ENCODE measurements around the gene FAM118A. TPM values are rescaled to one million over a fixed set of nuclear protein-coding genes. Genes with fewer than 3 reads are reported as not detected.
"Not testable (repeated sequence)": the region's sequence is repeated elsewhere in the genome, so short reads cannot be mapped to it uniquely, and the experiment has no call there.

FAM118A gene
- total RNA-seq, 2 experiments from 2014 or later = 50.6 to 50.7 TPM

DNA sequence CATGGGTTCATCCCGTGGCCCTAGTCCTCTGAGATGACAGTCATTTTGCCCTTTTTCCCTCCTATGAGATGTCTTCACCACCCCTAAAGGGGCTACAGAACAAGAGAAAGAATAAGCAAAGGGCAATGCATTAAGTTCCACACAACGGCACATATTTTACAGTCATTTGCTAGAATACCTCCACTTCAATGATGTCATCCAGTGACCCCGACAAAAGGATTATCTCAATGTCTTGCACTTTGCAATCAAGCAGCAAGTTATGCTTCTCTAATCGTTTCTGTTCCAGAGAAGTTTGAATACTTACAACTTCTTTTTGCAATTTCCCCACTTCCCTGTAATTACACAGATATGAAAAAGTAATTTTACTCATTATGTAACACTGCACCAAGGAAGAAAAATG, 49.9 kb downstream of the FAM118A start:
- ATAC-seq (no peak), DNase-seq (no peak)
- Mint-ChIP-seq H3K9me3 (ENCODE audit: insufficient read depth) (no peaks in the 10 kb centered on the region), H3K36me3 (ENCODE audit: low read depth) (no peaks in the 10 kb centered on the region), H3K4me1 (ENCODE audit: low read depth) (no peaks in the 10 kb centered on the region), H3K4me3 (no peak overlapping the region), H3K27ac (no peak overlapping the region), H3K27me3 (ENCODE audit: low read depth) (peaks cover 12% of the 10 kb centered on the region)
- CTCF ChIA-PET = no interaction called here
- POLR2A ChIA-PET = no interaction called here

DNA sequence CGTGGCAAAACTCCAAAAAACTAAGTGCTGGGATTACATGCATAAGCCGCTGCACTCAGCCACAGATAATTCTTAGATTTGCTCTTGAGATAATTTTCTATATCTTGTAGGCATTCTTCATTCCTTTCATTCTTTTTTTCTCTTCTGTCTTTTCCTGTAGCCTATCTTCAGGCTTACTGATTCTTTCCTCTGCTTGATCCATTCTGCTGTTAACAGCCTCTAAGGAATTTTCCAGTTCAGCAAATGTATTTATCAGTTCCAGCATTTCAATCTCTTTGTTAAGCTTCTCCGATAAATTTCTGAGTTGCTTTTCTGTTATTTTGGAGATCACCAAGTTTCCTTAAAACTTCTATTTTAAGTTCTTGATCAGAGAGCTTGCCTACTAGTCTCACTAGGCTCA, 57.0 kb downstream of the FAM118A start:
- POLR2A ChIA-PET = no interaction called here
- Mint-ChIP-seq H3K27ac (no peak overlapping the region), H3K27me3 (ENCODE audit: low read depth) (peaks cover 13% of the 10 kb centered on the region), H3K9me3 (ENCODE audit: insufficient read depth) (peaks cover 6% of the 10 kb centered on the region), H3K4me1 (ENCODE audit: low read depth) (no peaks in the 10 kb centered on the region), H3K4me3 (no peak overlapping the region), H3K36me3 (ENCODE audit: low read depth) (peaks cover 9% of the 10 kb centered on the region)
- DNase-seq (no peak), ATAC-seq (no peak)
- CTCF ChIA-PET = no interaction called here

DNA sequence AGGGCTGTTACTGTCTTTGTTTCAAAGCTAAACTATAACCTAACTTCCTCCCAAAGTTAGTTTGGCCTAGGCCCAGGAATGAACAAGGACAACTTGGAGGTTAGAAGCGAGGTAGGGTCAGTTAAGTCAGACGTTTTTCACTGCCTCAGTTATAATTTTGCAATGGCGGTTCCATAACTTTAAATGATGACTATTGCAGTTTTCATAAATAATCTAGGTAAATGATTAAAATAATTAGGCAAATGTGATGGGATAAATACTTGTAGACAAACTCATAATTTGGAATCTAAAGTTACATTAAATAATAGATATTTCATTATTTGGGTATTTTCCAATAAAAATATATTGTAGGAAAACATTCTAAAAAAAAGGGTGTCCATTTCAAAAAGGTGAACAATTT, 63.9 kb downstream of the FAM118A start:
- ATAC-seq; DNase-seq; POLR2A ChIA-PET; H3K9me3 Mint-ChIP-seq (ENCODE audit: insufficient read depth); H3K27me3 Mint-ChIP-seq (ENCODE audit: low read depth); H3K36me3 Mint-ChIP-seq (ENCODE audit: low read depth); H3K4me1 Mint-ChIP-seq (ENCODE audit: low read depth); H3K27ac Mint-ChIP-seq; H3K4me3 Mint-ChIP-seq: not testable (repeated sequence)
- CTCF ChIA-PET = interaction anchor here (0.9 kb wide), 1 partner anchor 56 kb away, joined by 4 read pairs; no protein-coding TSS in a partner anchor

DNA sequence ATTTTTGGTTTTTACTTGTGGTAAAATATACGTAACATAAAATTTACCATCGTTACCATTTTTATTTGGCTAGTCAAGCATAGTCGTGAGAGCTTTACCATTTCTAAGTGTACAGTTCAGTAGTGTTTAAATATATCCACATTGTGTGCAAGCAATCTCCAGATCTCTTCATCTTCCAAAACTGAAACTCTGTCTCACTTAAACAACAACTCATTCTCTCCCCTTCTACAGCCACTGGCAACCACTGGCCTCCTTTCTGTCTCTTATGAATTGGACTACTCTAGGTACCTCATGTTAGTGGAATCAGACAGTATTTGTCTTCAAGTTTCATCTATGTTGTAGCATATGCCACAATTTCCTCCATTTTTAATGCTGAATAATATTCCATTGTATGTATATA, 66.3 kb downstream of the FAM118A start:
- Mint-ChIP-seq H3K4me3 (no peak overlapping the region), H3K27me3 (ENCODE audit: low read depth) (peaks cover 3% of the 10 kb centered on the region), H3K4me1 (ENCODE audit: low read depth) (peaks cover 7% of the 10 kb centered on the region), H3K36me3 (ENCODE audit: low read depth) (no peaks in the 10 kb centered on the region), H3K9me3 (ENCODE audit: insufficient read depth) (no peaks in the 10 kb centered on the region), H3K27ac (no peak overlapping the region)
- DNase-seq (no peak), ATAC-seq (no peak)
- ChIA-PET CTCF (no interaction called here), POLR2A (no interaction called here)

DNA sequence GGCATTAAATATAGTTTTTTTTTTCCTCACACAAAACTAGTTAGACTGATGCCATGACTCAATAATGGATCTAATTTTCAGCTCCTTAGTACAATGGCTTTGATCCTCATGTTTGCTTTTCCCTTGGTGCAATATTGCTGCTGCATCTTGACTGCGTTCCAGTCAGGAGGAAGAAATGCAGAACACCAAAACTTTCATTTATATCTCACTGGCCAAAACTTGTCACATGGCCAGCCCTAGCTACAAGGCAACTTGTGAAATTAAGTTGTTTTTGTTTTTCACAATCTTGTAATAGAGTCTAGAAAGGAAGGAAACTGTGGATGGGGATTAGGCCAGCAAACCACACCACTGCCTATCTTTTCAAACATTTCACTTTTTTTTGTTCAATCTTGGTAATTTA, 67.0 kb downstream of the FAM118A start:
- no peaks in the 10 kb centered on the region for H3K9me3 Mint-ChIP-seq (ENCODE audit: insufficient read depth)

GRCh38 chr22:45381348-45381747, 71.6 kb downstream of the FAM118A start:
- ATAC-seq (no peak), DNase-seq (no peak)
- Mint-ChIP-seq H3K27me3 (ENCODE audit: low read depth) (no peaks in the 10 kb centered on the region), H3K4me1 (ENCODE audit: low read depth) (peaks cover 7% of the 10 kb centered on the region), H3K36me3 (ENCODE audit: low read depth) (no peaks in the 10 kb centered on the region), H3K9me3 (ENCODE audit: insufficient read depth) (no peaks in the 10 kb centered on the region), H3K4me3 (no peak overlapping the region), H3K27ac (no peak overlapping the region)
- ChIA-PET CTCF (interaction anchor here (1.3 kb wide), 1 partner anchor 12 kb away, joined by 5 read pairs; no protein-coding TSS in a partner anchor), POLR2A (no interaction called here)

More for the DNA sequence above, 67.0 kb downstream of the FAM118A start:
- POLR2A ChIA-PET = no interaction called here
- ATAC-seq (no peak), DNase-seq (no peak)
- Mint-ChIP-seq H3K4me1 (ENCODE audit: low read depth) (peaks cover 7% of the 10 kb centered on the region), H3K27me3 (ENCODE audit: low read depth) (peaks cover 3% of the 10 kb centered on the region), H3K4me3 (no peak overlapping the region), H3K36me3 (ENCODE audit: low read depth) (no peaks in the 10 kb centered on the region), H3K27ac (no peak overlapping the region)
- CTCF ChIA-PET = no interaction called here

DNA sequence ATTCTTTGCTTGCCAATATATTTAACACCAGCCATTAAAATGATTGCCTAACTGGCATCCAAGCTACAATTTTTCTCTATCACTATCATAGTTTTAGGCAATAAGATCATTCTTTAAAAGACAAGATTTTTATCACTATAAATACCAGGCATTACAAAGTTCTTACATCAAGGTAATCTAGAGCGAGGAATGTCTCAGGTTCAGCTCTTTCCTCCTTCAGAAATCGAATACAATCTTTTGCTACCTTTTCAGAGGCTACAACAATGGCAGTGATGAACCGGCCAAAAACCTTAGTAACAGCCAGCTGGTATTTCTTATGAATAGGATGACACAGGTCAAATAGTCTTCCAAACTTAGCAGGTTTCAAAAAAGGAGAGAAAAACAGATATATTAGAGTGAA, 79.8 kb downstream of the FAM118A start:
- Mint-ChIP-seq H3K4me3 (no peak overlapping the region), H3K9me3 (ENCODE audit: insufficient read depth) (no peaks in the 10 kb centered on the region), H3K27ac (no peak overlapping the region), H3K4me1 (ENCODE audit: low read depth) (no peaks in the 10 kb centered on the region), H3K36me3 (ENCODE audit: low read depth) (no peaks in the 10 kb centered on the region), H3K27me3 (ENCODE audit: low read depth) (peaks cover 8% of the 10 kb centered on the region)
- POLR2A ChIA-PET = interaction anchor here (1.0 kb wide), 1 partner anchor 24 kb away, joined by 3 read pairs; the partner anchor contains the start of genes RIBC2 and SMC1B
- DNase-seq (no peak), ATAC-seq (no peak)
- CTCF ChIA-PET = interaction anchor here (1.7 kb wide), 1 partner anchor 10 kb away, joined by 6 read pairs; no protein-coding TSS in a partner anchor

Other genes with a start within 250 kb of the FAM118A start
- gene NUP50, start 146.0 kb upstream of the FAM118A start, total RNA-seq = 100 to 1,000 TPM; 161 to 167 TPM
- 10 to 100 TPM; 48.5 to 52.4 TPM for gene KIAA0930, start 69.0 kb upstream of the FAM118A start, total RNA-seq
- gene UPK3A, start 25.0 kb upstream of the FAM118A start, total RNA-seq = not detected
- 1 to 10 TPM; 1.6 to 2.1 TPM for gene SMC1B, start 103.7 kb downstream of the FAM118A start, total RNA-seq
- gene RIBC2, start 103.8 kb downstream of the FAM118A start, total RNA-seq = 10 to 100 TPM; 13.4 to 13.5 TPM
- gene FBLN1, start 192.9 kb downstream of the FAM118A start, total RNA-seq = not detected